HEK293 (cell line): ENCODE results near the gene ADCY3.

Source experiments
- CTCF ChIP-seq: fragments of 450-650 bp; formaldehyde crosslinking; IDR thresholded peaks from 2 replicates; pipeline ENCODE4 v1.5.1; 2016; ENCODE audit warnings: missing biosample characterization, missing genetic modification characterization
- KLF17 ChIP-seq: fragments of 450-650 bp; formaldehyde crosslinking; IDR thresholded peaks from 2 replicates; pipeline ENCODE4 v1.5.1; 2016; ENCODE audit warnings: missing biosample characterization, missing genetic modification characterization
- PRDM10 ChIP-seq: fragments of 450-650 bp; formaldehyde crosslinking; IDR thresholded peaks from 2 replicates; pipeline ENCODE4 v1.5.1; 2016; ENCODE audit warnings: missing biosample characterization, missing genetic modification characterization
- YY1 ChIP-seq: fragments of 450-650 bp; formaldehyde crosslinking; IDR thresholded peaks from 2 replicates; pipeline ENCODE4 v1.5.1; 2018; ENCODE audit warnings: missing biosample characterization, missing genetic modification characterization
- ZBTB11 ChIP-seq: fragments of 450-650 bp; formaldehyde crosslinking; conservative IDR thresholded peaks from 2 replicates; pipeline ENCODE4 v1.5.1; 2016; ENCODE audit warnings: low read depth, missing biosample characterization, missing genetic modification characterization
- ZBTB7A ChIP-seq: fragments of 450-650 bp; formaldehyde crosslinking; IDR thresholded peaks from 2 replicates; pipeline ENCODE4 v1.5.1; 2016; ENCODE audit warnings: low read depth, missing biosample characterization, missing genetic modification characterization
- ZNF366 ChIP-seq: fragments of 450-650 bp; formaldehyde crosslinking; conservative IDR thresholded peaks from 2 replicates; pipeline ENCODE4 v1.5.1; 2016; ENCODE audit warnings: missing biosample characterization, missing genetic modification characterization
- ZNF391 ChIP-seq: fragments of 450-650 bp; formaldehyde crosslinking; IDR thresholded peaks from 2 replicates; pipeline ENCODE4 v1.5.1; 2016; ENCODE audit warnings: low read depth, missing biosample characterization, missing genetic modification characterization, borderline replicate concordance
- ZNF398 ChIP-seq: fragments of 450-650 bp; formaldehyde crosslinking; IDR thresholded peaks from 2 replicates; pipeline ENCODE4 v1.5.1; 2017; ENCODE audit warnings: missing biosample characterization, missing genetic modification characterization
- ZNF585B ChIP-seq: fragments of 450-650 bp; formaldehyde crosslinking; IDR thresholded peaks from 2 replicates; pipeline ENCODE4 v1.5.1; 2016; ENCODE audit warnings: missing biosample characterization, missing genetic modification characterization
- ZNF704 ChIP-seq: fragments of 450-650 bp; formaldehyde crosslinking; IDR thresholded peaks from 2 replicates; pipeline ENCODE4 v1.5.1; 2016; ENCODE audit warnings: missing biosample characterization, missing genetic modification characterization
- ZNF777 ChIP-seq: fragments of 450-650 bp; formaldehyde crosslinking; IDR thresholded peaks from 2 replicates; pipeline ENCODE4 v1.5.1; 2017; ENCODE audit warnings: missing biosample characterization, missing genetic modification characterization, borderline replicate concordance
- ZSCAN30 ChIP-seq: fragments of 450-650 bp; IDR thresholded peaks from 2 replicates; pipeline ENCODE4 v1.5.1; 2018; ENCODE audit warnings: missing biosample characterization, mild to moderate bottlenecking, missing genetic modification characterization, moderate library complexity

- no peak for TF ChIP-seq ZNF585B (tag by site-specific recombination)
- TF ChIP-seq ZNF704 (tag by site-specific recombination) = no peak
- no peak for TF ChIP-seq ZNF366 (tag by site-specific recombination)
- no peak for TF ChIP-seq ZSCAN30 (tag by site-specific recombination)
- no peak for TF ChIP-seq ZNF398 (tag by site-specific recombination)
- no peak for TF ChIP-seq CTCF (tag by site-specific recombination)
- TF ChIP-seq ZBTB7A = no peak
- TF ChIP-seq ZNF777 (tag by site-specific recombination) = no peak
- no peak for TF ChIP-seq ZBTB11
- no peak for TF ChIP-seq ZNF391 (tag by site-specific recombination)
- TF ChIP-seq PRDM10 (tag by site-specific recombination) = no peak
- TF ChIP-seq KLF17 (tag by site-specific recombination) = no peak
- no peak for TF ChIP-seq YY1 (tag by site-specific recombination)
Measured at GRCh38 chr2:24899361-24899910, 20.6 kb downstream of the ADCY3 start.
